Glomerular visceral epithelial cell (primary cell): ENCODE measurements around the gene FAM163B.

ENCODE experiments used
- DNase-seq: peaks from one replicate; pipeline ENCODE4 v3.0.0-alpha.2; 2016; ENCODE audit errors: extremely low spot score

FAM163B gene

DNA sequence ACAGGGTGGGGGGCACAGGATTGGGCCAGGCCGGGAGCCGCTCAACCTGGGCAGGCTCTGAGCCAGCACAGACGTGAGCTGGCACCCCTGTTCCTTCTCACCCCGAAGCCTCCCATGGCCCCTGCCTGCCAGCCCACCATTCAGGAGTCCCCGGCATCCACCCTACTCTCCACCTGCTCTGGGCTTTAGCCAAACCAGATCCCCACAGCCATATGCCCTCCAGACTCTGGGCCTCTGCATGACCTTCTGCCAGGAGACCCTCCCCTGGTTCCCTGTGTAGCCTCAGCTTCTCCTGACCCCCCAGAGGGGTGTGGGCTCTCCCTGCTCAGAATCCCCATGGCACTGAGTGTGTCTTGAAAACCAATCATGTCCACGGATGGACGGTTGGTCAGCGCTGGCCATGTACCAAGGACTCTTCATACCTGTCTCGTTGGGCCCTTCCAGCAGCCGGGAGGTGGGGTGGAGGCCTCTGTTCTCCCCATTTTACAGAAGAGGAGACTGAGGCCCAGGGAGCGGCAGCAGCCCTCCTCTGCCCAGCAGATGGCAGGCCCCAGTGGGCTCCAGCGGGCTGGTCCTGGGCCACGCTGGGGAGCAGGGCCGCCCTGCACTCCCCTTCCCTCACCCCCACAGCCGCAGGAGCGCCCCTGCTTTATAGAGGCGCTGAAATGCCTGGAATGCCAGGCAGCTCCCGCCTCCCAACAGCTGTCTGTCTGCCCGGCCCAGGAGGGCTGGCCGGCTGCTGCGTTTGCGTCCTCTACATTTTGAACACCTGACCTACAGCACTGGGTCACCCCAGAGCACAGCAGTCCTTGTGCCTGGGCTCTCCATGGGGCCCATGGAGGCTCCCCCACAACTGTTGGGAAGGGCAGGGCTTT, 81.0 kb downstream of the FAM163B start:
- no peak for DNase-seq

DNA sequence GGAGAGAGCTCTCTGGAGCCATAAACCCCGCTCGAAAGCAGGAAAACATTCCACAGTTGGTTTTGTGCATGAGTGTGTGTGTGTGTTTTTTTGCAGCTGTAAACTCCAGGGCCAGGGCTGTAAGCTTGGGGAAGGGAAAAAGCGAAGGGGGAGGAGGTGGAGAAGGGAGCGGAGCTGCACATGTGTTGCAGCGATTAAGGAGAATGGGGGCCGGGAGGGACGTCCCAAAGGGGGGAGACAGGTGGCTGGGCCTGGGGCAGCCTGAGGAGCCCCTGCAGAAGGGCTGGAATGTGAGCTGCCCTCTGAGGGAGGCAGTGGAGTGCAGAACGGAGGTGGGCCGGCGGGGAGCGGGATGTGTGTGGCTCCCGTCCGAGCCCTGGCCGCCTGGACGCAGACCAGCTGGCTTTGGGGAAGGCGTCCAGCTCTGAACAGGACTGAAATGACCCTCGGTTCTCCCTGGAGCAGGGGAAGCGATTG, 81.7 kb downstream of the FAM163B start:
- DNase-seq = no peak
